GM21360 (cell line): ENCODE data around the gene RNF126.

Source experiments
- ATAC-seq: cut with Tn5 transposase; IDR thresholded peaks from one replicate; pipeline ENCODE4 v1.9.1; 2021; ENCODE audit warnings: mild to moderate bottlenecking, moderate library complexity; ENCODE audit not compliant: unreplicated experiment

Gene RNF126

GRCh38 chr19:664913-665443 is 2.0 kb upstream of the RNF126 start:
- ATAC-seq, result no peak

DNA sequence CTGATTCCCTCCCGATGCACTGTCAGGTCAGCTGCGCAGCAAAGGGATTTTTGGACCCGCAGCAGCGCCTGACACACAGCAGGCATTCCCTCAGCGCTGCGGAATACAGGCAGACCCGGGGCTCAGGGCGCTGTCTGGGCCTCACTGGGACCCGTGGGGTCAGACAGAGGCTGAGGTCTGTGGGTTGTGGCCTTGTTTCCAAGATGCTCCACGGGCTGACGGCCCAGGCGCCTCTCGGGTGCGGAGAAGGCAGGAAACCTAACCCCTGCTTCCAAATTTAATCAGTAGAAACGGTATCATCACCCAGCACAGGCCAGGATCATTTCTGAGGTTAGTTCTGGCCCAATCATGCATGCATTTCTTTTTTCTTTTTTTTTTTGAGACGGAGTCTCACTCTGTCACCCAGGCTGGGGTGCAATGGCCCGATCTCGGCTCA is 686 bp upstream of the RNF126 start:
- ATAC-seq, result no peak

DNA sequence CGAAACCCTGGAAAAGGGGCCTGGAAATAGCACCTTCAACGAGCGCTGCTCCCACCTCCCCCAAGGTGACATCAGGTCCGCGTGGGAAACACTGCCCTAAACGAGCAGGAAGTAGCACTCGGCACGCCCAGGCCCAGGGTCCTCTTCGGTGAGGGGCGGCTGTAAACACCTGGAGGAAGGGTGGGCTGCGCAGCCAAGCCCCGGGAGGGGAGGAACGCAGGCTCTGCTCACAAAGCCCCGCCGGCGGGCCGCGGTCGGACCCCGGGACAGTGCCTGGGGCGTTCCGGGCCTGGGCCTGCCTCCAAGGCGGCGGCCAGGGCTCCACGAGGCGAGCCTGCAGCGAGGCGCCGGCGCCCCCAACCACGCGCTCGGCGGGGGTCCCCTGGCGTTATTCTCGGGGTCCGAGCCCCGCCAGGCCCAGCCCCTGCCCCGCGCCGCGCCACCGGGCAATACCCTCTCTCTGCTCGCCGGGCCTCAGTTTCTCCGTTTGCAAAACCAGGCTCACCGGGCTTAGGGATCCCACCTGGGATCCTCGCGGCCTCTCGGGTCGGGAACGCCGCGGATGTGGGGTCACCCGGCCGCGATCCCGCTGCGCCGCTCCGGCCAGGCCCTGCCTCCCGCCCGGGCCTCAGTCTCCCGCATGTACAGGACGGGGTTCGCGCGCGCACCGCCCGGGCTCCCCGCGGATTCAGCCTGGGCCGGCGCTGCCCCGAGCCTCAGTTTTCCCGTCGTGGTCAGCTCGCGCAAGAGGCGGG is 630 bp downstream of the RNF126 start:
- ATAC-seq, result peak; percentile 38

- no peak for ATAC-seq
These were observed 1.4 kb downstream of the RNF126 start for GRCh38 chr19:661427-662196.

GRCh38 chr19:660793-661426 is 2.1 kb downstream of the RNF126 start:
- ATAC-seq, result no peak

DNA sequence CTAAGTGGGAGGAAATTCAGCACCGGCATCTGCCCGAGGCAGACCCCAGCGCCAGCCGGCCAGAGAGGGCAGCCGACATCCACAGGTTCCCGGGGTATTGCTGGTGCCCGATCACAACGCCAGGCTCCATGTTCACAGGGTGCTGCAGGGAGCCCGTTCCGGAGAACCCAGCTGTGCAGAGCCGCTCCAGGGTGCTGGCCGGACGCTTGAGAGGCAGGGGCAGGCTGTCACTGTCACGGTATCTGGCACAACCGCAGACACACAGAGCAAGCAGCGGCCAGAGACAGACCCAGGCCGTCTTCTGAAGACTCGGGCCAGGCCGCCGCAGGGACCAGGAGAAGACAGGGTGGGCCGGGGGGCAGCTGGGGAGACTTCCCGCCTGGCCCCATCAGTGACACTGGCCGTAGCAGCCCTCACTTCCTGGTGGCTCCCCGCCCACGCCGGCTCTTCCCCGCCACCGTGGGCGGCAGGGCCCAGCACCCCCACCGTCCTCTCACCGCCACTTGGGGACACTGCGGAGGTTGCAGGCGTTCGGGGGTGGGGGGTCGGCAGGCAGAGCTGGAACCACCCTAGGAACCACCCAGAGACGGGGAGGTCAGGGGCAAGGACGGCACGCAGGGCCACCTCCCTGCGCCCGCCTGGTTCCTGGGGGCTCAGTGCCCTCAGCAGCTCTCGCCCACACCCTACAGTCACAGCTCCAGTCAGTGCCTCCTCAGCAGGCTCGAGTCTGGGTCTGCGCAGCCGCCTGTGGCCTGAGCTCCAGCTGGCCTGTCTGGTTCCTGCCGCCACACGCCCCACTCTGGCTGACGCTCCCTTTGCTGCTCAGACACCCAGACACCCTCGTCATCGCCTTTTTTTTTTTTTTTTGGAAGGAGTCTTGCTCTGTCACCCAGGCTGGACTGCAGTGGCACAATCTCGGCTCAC is 3.8 kb downstream of the RNF126 start:
- ATAC-seq, result no peak

DNA sequence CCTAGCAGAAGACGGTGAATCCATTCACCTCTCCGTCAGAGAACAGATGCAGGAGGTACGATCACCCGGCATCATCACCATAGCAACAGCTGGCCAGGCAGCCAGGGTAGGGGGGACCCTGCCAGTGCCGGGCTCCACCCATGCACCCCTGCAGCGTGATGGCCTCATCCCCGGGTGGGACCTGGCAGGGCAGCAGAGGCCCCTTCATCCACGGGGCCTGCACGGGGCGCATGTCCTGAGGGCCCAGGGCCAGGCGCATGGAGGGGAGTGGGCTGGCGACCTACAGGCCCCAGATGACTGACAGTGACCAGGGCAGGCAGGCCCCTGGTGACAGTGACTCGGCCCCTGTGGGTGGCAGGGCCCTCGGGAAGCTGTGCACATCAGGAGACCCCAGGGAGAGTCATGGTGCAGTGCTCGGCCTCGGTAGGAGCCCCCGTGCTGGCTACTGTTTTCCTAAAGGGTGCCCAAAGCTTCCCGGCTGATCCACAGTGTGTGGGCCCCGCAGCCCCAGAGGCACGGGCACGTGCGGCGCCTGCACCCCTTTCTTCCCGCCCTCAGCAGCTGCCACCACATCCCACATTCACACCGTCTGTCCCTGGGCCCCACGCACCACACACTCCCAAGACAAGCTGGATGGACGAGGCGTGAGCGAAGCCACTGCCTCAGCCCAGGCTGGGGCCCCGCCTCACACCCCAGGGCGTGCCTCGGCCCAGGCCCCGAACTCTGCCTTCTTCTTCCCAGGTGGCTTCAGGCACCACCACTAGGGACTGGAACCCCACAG is 4.8 kb downstream of the RNF126 start:
- no peak for ATAC-seq

GRCh38 chr19:657611-658010 is 5.4 kb downstream of the RNF126 start:
- no peak for ATAC-seq

DNA sequence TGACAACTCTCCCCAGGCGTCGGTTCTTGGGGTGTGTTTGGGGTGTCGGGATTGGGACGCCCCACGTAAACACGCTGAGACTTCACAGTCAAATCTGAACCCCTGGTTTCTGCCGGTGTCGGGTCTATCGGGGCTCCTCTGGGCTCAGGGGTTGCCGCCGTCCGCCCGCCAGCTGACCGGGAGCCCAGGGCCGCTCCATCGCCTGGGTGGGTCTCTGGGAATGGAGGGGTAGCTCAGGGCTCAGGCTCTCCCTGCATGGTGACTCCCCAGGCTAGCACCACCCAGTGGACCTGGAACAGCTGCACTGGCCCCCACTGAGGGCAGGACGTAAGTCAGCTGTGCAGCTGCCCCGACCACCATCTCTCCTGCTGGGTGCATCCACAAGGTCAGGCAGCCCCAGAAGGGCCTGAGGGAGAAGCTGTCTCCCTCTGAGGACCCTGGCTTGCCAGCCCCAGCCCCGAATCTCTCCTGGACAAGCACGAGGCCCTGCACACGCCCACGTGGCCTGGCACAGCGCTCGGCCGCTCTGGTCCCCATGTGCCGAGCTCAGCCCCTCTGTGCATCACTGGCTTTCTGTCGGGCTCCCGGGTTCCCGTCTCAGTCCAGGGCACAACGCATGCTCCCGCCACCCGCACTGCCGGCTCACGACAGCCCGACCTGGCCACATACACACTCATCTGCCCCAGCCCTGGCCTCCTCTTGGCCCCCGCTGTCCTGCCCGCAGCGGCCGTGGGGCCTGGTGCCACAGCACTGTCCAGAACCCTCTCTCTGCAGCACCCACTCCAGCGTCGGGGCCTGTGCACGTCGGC is 6.1 kb downstream of the RNF126 start:
- no peak for ATAC-seq

- ATAC-seq, result no peak
These were observed 7.3 kb downstream of the RNF126 start for GRCh38 chr19:655691-656090.

DNA sequence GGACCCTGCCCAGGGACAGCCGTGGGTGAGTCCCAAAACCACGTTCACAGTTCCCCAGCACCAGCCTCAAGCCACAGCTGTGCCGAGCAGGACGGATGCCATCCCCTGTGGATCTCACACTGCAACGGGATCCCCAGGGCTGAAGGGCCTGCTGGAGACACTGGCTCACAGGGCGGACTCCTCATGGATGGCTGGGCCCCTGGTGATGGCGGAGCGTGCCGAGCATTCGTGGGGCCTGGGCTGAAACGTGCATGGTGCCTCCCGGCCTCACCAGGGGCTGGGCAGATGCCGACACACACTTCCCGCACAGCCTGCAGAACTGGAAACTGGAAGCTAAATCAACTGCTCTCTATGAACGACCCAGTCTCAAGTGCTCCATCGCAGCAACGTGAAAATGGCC is 9.6 kb downstream of the RNF126 start:
- no peak for ATAC-seq

DNA sequence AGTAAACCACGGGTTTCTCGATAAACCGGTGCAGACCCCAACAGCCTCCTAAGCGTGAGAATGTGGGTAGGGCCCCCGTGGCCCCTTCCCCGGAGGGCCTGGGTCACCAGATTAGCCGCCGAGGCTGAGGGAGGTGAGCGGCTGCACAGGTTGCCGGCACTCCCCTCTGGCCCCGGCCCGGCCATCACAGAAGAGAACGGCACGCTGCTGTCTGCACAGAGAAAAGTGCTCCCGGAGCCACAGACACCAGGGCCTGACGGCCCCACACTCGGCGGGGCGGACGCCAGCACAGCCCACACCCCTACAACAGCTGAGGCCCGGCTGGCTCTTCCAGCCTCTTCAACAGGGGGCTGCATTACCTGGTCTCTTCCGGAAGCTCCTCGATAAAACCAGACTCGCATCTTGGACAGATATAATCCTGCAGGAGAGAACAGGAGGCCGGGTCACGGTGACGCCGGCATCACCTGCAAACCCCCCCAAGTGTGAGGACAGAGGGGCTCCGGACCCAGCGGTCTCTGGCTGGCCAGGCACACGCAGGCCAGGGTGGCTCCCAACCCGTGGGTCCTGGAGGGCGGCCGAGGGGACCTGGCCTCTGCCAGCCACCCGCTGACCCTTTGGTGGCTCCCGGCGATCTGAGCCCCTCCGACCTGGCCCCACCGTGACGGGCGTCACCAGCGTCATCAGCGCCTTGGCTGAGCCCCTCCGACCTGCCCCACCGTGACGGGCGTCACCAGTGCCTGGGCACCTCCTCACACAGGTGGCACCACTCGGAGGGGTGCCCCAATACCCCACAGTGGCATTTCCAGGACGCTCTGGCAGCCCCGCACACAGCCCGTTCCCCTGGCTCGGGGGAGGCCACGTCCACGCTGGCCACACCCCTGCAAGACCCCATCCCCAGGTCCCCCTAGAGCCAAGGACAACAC is 10.3 kb downstream of the RNF126 start:
- no peak for ATAC-seq

- no peak for ATAC-seq
These were observed 11.0 kb downstream of the RNF126 start for GRCh38 chr19:651991-652390.

GRCh38 chr19:651114-651818 is 11.7 kb downstream of the RNF126 start:
- ATAC-seq, result no peak

- no peak for ATAC-seq
These were observed 12.9 kb downstream of the RNF126 start for GRCh38 chr19:650121-650520.

- no peak for ATAC-seq
These were observed 13.9 kb downstream of the RNF126 start for GRCh38 chr19:648904-649801.
